Uterus (tissue), 4 donors: ENCODE results near the gene DPP8. TPM values are rescaled to one million over a fixed set of nuclear protein-coding genes. Genes with fewer than 3 reads are reported as not detected.
"Not testable (repeated sequence)": the region's sequence is repeated elsewhere in the genome, so short reads cannot be mapped to it uniquely, and the experiment has no call there.

Experiments
- DNase-seq, 2 donors: peaks; one replicate each; pipeline ENCODE4 v3.0.0-alpha.2; 2019 to 2020
- H3K27ac ChIP-seq, 2 donors: fragments of 200-600 bp; sonication (generic); 1 replicate in 1 of 2; 2 replicates in 1 of 2; pipeline ENCODE4 v1.5.1; 2016 to 2018
- H3K27me3 ChIP-seq, 2 donors: fragments of 200-600 bp; sonication (generic); one replicate each; pipeline ENCODE4 v1.5.1; 2018 to 2019; ENCODE audit warnings: control low read depth in 1 of 2
- H3K36me3 ChIP-seq, 2 donors: fragments of 200-600 bp; sonication (generic); one replicate each; pipeline ENCODE4 v1.5.1; 2019; ENCODE audit warnings: control low read depth in 1 of 2
- H3K4me1 ChIP-seq, 2 donors: fragments of 200-600 bp; sonication (generic); one replicate each; pipeline ENCODE4 v1.5.1; 2018 to 2019; ENCODE audit warnings: control low read depth in 1 of 2
- H3K4me3 ChIP-seq, 2 donors: fragments of 200-600 bp; sonication (generic); 1 replicate in 1 of 2; 2 replicates in 1 of 2; pipeline ENCODE4 v1.5.1; 2018 to 2019; ENCODE audit warnings: mild to moderate bottlenecking in 1 of 2
- H3K9me3 ChIP-seq, 2 donors: fragments of 200-600 bp; sonication (generic); one replicate each; pipeline ENCODE4 v1.5.1; 2019; ENCODE audit warnings: control low read depth in 1 of 2
- POLR2A ChIP-seq, 2 donors: fragments of 450-650 bp; IDR thresholded peaks; one replicate each; pipeline ENCODE4 v1.6.1; 2016; ENCODE audit warnings: antibody characterized with exemption in 2 of 2, mild to moderate bottlenecking in 1 of 2, moderate library complexity in 1 of 2
- intact Hi-C: fragments of 100-400 bp; cut with DNase I; formaldehyde crosslinking; loops from one replicate; pipeline ENCODE4 v1.15.1; 2023; ENCODE audit warnings: low total_unique reads
- total RNA-seq, 4 donors: library from RNA; depleted of rRNA in 3 of 4; stranded (reverse); fragments of >200 nt in 3 of 4; gene quantifications; one replicate each; pipeline versions ENCODE4 v1.1.0 to v1.2.4, GENCODE V29; 2014 to 2023
- TF ChIP-seq, protein P1 (sequence below), 4 experiments: fragments of 200-600 bp in 2 of 4; fragments of 450-650 bp in 2 of 4; sonication (generic) in 2 of 4; IDR thresholded peaks; one replicate each; pipeline ENCODE4 v1.5.1; 2016 to 2019; ENCODE audit warnings: antibody characterized with exemption in 4 of 4, mild to moderate bottlenecking in 2 of 4, moderate library complexity in 1 of 4
- donor health status: DM: yes; HTN: yes; CAD: no.

DPP8 gene
- total RNA-seq, 4 donors from 2014 or later = 19.4 to 76.1 (median 36.8) TPM

DNA sequence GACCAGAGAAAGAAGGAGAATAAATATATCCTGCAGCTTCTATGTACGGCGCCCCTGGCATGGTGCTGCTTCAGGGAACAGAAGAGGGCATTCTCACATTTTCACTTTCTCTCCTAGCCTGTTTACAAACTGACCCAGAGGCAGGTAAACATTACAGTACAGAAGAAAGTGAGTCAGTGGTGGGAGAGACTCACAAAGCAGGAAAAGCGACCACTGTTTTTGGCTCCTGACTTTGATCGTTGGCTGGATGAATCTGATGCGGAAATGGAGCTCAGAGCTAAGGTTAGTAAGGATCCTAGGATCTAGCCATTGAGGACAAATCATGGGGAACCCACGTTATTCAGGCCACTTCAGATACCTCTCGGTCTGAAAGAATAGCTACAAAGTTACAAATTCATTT is 39.1 kb upstream of the DPP8 start:
- Histone ChIP-seq H3K4me1 (no peaks in the 10 kb centered on the region), H3K4me3 (no peak overlapping the region), H3K9me3 (no peaks in the 10 kb centered on the region), H3K27ac (no peak overlapping the region), H3K36me3 (no peaks in the 10 kb centered on the region), H3K27me3 (no peaks in the 10 kb centered on the region)
- no peak for TF ChIP-seq POLR2A (IDR thresholded peaks at IDR 0.05)
- TF ChIP-seq, protein P1, sequence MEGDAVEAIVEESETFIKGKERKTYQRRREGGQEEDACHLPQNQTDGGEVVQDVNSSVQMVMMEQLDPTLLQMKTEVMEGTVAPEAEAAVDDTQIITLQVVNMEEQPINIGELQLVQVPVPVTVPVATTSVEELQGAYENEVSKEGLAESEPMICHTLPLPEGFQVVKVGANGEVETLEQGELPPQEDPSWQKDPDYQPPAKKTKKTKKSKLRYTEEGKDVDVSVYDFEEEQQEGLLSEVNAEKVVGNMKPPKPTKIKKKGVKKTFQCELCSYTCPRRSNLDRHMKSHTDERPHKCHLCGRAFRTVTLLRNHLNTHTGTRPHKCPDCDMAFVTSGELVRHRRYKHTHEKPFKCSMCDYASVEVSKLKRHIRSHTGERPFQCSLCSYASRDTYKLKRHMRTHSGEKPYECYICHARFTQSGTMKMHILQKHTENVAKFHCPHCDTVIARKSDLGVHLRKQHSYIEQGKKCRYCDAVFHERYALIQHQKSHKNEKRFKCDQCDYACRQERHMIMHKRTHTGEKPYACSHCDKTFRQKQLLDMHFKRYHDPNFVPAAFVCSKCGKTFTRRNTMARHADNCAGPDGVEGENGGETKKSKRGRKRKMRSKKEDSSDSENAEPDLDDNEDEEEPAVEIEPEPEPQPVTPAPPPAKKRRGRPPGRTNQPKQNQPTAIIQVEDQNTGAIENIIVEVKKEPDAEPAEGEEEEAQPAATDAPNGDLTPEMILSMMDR (IDR thresholded peaks at IDR 0.05) = no peak
- intact Hi-C loops = no loop called here
- no peak for DNase-seq

DNA sequence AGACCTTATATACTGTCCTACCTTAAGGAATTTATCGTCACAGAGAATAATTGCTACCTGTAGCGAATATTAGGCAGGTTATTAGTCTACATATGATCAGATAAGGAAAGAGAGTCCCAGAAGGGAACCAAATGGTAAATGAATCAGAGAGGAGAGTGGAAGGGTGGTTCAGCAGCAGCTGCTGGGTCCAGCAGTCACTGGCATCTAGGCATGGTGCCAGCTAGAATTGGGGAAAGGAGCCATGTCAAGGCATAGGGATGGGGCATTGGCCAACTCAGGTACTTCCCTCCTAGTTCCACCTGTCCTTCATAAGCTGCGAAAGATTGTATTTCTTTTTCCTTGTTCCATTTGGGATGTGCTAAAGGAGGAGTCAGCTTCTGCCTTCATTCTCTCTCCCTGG is 36.2 kb upstream of the DPP8 start:
- Histone ChIP-seq H3K27me3 (no peaks in the 10 kb centered on the region), H3K4me1 (no peaks in the 10 kb centered on the region), H3K9me3 (no peaks in the 10 kb centered on the region), H3K36me3 (no peaks in the 10 kb centered on the region), H3K27ac (no peak overlapping the region), H3K4me3 (no peak overlapping the region)
- TF ChIP-seq, protein P1 (IDR thresholded peaks at IDR 0.05) = no peak
- TF ChIP-seq POLR2A (IDR thresholded peaks at IDR 0.05) = no peak
- intact Hi-C loops = no loop called here
- no peak for DNase-seq

DNA sequence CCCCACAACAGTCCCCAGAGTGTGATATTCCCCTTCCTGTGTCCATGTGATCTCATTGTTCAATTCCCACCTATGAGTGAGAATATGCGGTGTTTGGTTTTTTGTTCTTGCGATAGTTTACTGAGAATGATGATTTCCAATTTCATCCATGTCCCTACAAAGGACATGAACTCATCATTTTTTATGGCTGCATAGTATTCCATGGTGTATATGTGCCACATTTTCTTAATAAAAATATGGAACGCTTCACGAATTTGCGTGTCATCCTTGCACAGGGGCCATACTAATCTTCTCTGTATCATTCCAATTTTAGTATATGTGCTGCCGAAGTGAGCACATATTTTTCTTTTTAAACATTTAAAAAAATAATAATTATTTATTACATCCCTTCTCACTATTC is 35.4 kb upstream of the DPP8 start:
- H3K36me3 ChIP-seq, H3K4me1 ChIP-seq, H3K27ac ChIP-seq, H3K27me3 ChIP-seq, DNase-seq, intact Hi-C loops, H3K4me3 ChIP-seq, H3K9me3 ChIP-seq: not testable (repeated sequence)

DNA sequence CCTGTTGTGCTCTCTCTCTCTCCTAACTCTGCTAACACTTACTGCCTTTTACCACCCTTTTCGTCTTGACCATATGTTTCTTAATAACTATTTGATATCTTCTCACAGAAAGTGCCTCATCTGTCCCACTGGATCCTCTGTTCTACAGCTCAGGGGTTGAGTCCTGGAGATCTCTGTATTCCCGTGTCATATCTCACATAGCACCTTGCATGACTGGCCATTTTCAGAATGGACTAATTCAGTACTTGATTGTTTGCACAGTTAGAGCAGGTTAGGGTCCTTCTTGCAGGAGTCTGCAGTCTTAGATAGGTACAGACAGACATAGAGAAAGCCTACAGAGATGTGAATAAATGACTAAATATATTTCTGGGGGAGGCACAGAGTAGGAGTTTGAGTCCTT is 33.7 kb upstream of the DPP8 start:
- no peak for TF ChIP-seq POLR2A (IDR thresholded peaks at IDR 0.05)
- TF ChIP-seq, protein P1 (IDR thresholded peaks at IDR 0.05) = no peak
- H3K9me3 ChIP-seq = no peaks in the 10 kb centered on the region
- H3K4me3 ChIP-seq = no peak overlapping the region
- H3K27ac ChIP-seq = no peak overlapping the region
- no peaks in the 10 kb centered on the region for H3K27me3 ChIP-seq
- intact Hi-C loops = no loop called here
- no peaks in the 10 kb centered on the region for H3K4me1 ChIP-seq
- DNase-seq = no peak
- H3K36me3 ChIP-seq = no peaks in the 10 kb centered on the region

DNA sequence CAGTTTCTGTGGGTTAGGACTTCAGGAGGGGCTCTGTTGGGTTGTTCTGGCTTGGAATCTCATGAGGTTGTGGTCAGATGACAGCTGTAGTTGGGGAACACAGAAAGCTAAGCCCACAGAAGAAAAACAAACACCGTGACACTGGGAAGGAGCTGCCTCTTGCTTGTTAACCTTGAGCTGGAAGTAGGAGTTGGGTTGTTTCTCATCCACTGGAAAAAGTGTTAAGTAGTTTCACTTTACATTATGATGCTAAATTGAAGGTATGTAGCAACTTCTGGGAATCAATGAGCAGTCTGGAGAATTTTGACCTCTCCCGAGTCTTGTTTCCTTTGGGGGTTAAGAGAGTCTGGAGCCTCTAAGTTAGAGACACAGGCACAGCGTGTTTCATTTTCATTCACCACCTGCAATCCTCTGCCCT is 33.2 kb upstream of the DPP8 start:
- Histone ChIP-seq H3K4me1 (no peaks in the 10 kb centered on the region), H3K27ac (no peak overlapping the region), H3K27me3 (no peaks in the 10 kb centered on the region), H3K36me3 (no peaks in the 10 kb centered on the region), H3K4me3 (no peak overlapping the region), H3K9me3 (no peaks in the 10 kb centered on the region)
- intact Hi-C loops = no loop called here
- no peak for DNase-seq
- TF ChIP-seq, protein P1 (IDR thresholded peaks at IDR 0.05) = no peak
- no peak for TF ChIP-seq POLR2A (IDR thresholded peaks at IDR 0.05)

DNA sequence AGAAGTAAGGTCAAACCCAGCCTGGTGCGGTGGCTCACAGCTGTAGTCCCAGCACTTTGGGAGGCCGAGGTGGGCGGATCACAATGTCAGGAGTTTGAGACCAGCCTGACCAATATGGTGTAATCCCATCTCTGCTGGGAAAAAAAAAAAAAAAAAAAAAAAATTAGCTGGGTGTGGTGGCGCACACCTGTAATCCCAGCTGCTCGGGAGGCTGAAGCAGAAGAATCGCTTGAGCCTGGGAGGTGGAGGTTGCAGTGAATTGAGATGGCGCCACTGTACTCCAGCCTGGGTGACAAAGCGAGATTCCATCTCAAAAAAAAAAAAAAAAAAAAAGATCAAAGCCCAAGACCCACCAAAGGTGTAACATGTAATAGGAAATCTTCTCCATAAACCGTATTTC is 31.8 kb upstream of the DPP8 start:
- H3K27me3 ChIP-seq, H3K36me3 ChIP-seq, H3K27ac ChIP-seq, H3K4me3 ChIP-seq, H3K9me3 ChIP-seq, H3K4me1 ChIP-seq, DNase-seq, intact Hi-C loops: not testable (repeated sequence)
